ENCODE results near the gene POLE3. TPM values are rescaled to one million over a fixed set of nuclear protein-coding genes. Genes with fewer than 3 reads are reported as not detected.

Gene POLE3
- 41.0 and 46.6 TPM in 2 replicates for total RNA-seq

DNA sequence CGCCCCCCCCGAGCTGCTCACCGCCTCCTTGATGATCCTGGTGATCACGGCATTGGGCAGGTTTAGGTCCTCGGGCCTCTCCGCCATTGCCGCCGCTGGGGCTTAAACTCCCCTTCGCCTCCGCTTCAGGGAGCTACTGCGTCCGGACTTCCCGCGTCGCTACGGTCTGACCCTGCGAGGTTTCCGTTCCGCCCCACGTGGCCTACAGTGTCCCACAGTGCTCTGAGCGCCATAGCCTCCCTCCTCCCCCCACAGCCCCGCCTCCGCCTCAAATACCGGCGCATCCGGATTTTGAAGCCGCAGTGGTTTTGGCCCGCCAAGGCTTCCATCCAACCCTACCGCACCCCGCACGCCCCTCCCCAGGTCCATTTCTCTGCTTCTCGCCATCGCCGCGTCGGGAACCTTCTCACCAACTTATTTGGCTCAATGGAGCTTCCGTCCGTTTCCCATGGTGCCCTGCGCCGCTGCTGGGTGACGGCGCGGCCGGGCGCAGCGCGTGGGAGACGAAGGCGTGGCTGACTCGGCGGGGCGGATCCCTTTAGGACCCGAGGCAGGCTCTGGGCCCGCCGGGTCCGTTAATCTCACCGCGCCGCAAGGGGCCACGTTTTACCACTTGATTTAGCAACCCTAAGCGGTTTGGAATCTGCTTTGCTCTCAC is at the start of gene POLE3, which contains the start of gene C9orf43:
POLE3 (minus strand) TSS at position 469 of the 658 bp plus-strand sequence; CDS start at position 87, 382 bp downstream.
C9orf43 (plus strand) TSS at position 541 of the 658 bp plus-strand sequence. CDS start 2,747 bp downstream, outside the sequence.
- TF ChIP-seq, protein P1, sequence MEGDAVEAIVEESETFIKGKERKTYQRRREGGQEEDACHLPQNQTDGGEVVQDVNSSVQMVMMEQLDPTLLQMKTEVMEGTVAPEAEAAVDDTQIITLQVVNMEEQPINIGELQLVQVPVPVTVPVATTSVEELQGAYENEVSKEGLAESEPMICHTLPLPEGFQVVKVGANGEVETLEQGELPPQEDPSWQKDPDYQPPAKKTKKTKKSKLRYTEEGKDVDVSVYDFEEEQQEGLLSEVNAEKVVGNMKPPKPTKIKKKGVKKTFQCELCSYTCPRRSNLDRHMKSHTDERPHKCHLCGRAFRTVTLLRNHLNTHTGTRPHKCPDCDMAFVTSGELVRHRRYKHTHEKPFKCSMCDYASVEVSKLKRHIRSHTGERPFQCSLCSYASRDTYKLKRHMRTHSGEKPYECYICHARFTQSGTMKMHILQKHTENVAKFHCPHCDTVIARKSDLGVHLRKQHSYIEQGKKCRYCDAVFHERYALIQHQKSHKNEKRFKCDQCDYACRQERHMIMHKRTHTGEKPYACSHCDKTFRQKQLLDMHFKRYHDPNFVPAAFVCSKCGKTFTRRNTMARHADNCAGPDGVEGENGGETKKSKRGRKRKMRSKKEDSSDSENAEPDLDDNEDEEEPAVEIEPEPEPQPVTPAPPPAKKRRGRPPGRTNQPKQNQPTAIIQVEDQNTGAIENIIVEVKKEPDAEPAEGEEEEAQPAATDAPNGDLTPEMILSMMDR (IDR thresholded peaks at IDR 0.05; ENCODE audit: insufficient read depth, low read length, severe bottlenecking), result no peak
- no peaks in the 10 kb centered on the region for H3K27me3 ChIP-seq (ENCODE audit: control insufficient read depth, insufficient read depth, low read length)
- FAIRE-seq, result no peak
- H3K4me3 ChIP-seq (ENCODE audit: low read depth, low read length), result peak within 1 kb of the TSS; percentile 81
- peak; percentile 85 for DNase-seq (ENCODE audit: low read depth)
- peaks cover 9% of the 10 kb centered on the region for H3K36me3 ChIP-seq (ENCODE audit: control insufficient read depth, insufficient read depth, low read length)

DNA sequence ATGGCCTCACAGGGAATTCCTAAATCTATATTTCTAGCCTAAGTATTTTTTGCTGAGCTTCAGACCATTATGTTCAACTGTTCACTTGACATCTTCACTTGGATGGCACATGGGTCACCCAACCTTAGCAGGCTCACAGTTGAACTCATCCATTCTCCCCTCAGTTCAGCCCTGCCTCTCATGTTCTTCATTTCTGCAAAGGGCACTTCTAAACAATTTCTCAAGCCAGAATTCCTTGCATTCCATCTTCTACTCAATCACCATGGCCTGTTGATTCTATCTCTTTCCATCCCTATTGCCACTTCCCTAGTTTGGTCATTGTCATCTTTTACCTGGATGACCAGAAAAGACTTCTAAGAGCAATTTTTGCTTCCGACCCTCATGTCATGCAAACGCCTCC is 45.8 kb upstream of the POLE3 start:
- DNase-seq (ENCODE audit: low read depth), result no peak
- FAIRE-seq, result no peak
- Histone ChIP-seq H3K36me3 (ENCODE audit: control insufficient read depth, insufficient read depth, low read length) (no peaks in the 10 kb centered on the region), H3K27me3 (ENCODE audit: control insufficient read depth, insufficient read depth, low read length) (no peaks in the 10 kb centered on the region), H3K4me3 (ENCODE audit: low read depth, low read length) (no peak overlapping the region)
- TF ChIP-seq, protein P1 (IDR thresholded peaks at IDR 0.05; ENCODE audit: insufficient read depth, low read length, severe bottlenecking), result no peak

DNA sequence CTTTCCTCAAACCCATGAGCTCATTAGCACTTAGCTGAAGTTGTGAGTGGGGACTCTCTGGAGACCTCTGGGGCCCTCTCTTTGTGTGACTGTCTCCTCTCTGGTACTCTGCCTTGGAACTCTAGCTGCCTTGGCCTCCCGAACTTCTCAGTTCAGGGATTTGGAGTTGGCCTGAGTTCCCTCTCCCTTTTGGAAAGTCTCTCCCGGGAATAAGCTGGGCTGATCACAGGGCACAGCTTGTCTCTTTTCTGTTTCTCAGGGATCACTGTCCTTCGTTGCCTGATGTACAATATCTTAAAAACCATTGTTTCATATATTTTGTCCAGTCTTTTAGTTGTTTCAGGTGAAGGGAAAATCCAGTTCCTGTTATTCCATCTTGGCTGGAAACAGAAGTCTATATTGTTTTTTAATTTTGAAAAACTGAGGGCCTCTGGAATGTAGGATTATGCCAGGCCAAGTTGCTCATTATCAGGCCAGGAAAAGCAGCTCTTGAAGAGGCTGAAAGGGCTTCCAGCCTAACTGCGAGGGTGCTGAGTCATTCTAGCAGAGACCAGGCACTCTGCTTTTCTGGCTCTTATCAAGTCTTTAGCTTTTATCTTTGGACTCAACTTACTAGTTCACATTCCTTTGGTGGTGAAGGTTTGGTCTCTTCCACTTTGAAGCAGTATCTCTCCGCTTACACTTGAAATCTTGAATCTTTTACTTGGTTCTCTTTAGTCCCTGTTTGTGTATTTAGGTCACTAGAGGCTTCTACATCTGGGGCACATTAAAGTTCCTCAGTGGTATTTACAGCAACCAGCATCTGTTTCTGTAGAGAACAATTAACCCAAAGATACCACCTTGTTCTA is 44.7 kb upstream of the POLE3 start:
- DNase-seq (ENCODE audit: low read depth) (peak; percentile 77), FAIRE-seq (no peak)
- Histone ChIP-seq H3K36me3 (ENCODE audit: control insufficient read depth, insufficient read depth, low read length) (no peaks in the 10 kb centered on the region), H3K4me3 (ENCODE audit: low read depth, low read length) (no peak overlapping the region), H3K27me3 (ENCODE audit: control insufficient read depth, insufficient read depth, low read length) (no peaks in the 10 kb centered on the region)
- TF ChIP-seq, protein P1 (IDR thresholded peaks at IDR 0.05; ENCODE audit: insufficient read depth, low read length, severe bottlenecking), result no peak

GRCh38 chr9:113452113-113452605 is 41.7 kb upstream of the POLE3 start:
- TF ChIP-seq, protein P1 (IDR thresholded peaks at IDR 0.05; ENCODE audit: insufficient read depth, low read length, severe bottlenecking), result no peak

DNA sequence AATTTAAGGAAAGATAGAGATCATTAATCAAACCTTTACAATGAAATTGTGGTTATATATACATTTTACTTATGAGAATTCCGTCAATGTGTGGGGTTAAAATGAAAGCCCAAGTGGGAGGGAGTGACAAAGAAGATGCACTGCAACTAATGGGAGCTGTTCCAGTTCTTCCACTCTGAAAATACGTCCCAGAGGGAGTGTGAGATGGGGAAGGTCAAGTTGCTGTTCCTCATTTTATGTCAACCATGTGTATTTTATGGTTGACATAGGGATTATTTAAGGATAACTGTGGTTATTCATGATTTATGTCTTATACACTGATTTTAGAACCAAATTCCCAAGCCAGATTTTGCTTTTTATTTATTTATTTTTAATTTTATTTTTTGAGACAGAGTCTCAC is 38.9 kb upstream of the POLE3 start:
- DNase-seq (ENCODE audit: low read depth) (no peak), FAIRE-seq (no peak)
- Histone ChIP-seq H3K4me3 (ENCODE audit: low read depth, low read length) (no peak overlapping the region), H3K27me3 (ENCODE audit: control insufficient read depth, insufficient read depth, low read length) (no peaks in the 10 kb centered on the region), H3K36me3 (ENCODE audit: control insufficient read depth, insufficient read depth, low read length) (no peaks in the 10 kb centered on the region)
- TF ChIP-seq, protein P1 (IDR thresholded peaks at IDR 0.05; ENCODE audit: insufficient read depth, low read length, severe bottlenecking), result no peak

More at GRCh38 chr9:113452113-113452605, 41.7 kb upstream of the POLE3 start:
- H3K4me3 ChIP-seq (ENCODE audit: low read depth, low read length), result no peak overlapping the region
- no peaks in the 10 kb centered on the region for H3K27me3 ChIP-seq (ENCODE audit: control insufficient read depth, insufficient read depth, low read length)
- DNase-seq (ENCODE audit: low read depth) (no peak), FAIRE-seq (no peak)
- no peaks in the 10 kb centered on the region for H3K36me3 ChIP-seq (ENCODE audit: control insufficient read depth, insufficient read depth, low read length)

All from bronchial epithelial cell (primary cell).